H1 (cell line): ENCODE measurements around the gene PDE1C. TPM values are rescaled to one million over a fixed set of nuclear protein-coding genes. Genes with fewer than 3 reads are reported as not detected.

Experiments used
- CTCF ChIA-PET: fragments of 300-600 bp; sonication (Branson Sonifier 250); formaldehyde crosslinking; loops from one replicate; lab custom pipeline; 2021; ENCODE audit not compliant: partially characterized antibody; lab: Charles Lee
- POLR2A ChIA-PET: fragments of 300-600 bp; sonication (Branson Sonifier 250); formaldehyde crosslinking; loops from one replicate; lab custom pipeline; 2021; ENCODE audit warnings: inconsistent platforms; ENCODE audit not compliant: partially characterized antibody; lab: Charles Lee
- DNase-seq, 2 experiments: peaks; one replicate each; pipeline versions ENCODE4 v3.0.0 to v3.0.0-alpha.2; 2010 to 2022; ENCODE audit warnings: low spot score in 2 of 2, low read depth in 1 of 2, mixed read lengths in 1 of 2
- FAIRE-seq: peaks from 2 replicates; lab custom pipeline; 2011; peaks lifted over from hg19 to GRCh38; lab: Jason Lieb, UNC
- H2AFZ ChIP-seq: 2 replicates; pipeline ENCODE4 v1.8.1; 2012; ENCODE audit warnings: low read length, inconsistent platforms
- H2AK5ac ChIP-seq: 2 replicates; pipeline ENCODE4 v1.6.1; 2013; ENCODE audit warnings: low read depth, low read length
- H2BK120ac ChIP-seq: replicated peaks from 2 replicates; pipeline ENCODE3; 2013; ENCODE audit warnings: low read depth, low read length, inconsistent platforms
- H2BK12ac ChIP-seq: 2 replicates; pipeline ENCODE4 v1.6.1; 2013; ENCODE audit warnings: low read depth, low read length
- H2BK15ac ChIP-seq: 2 replicates; pipeline ENCODE4 v1.6.1; 2013; ENCODE audit warnings: low read length
- H2BK20ac ChIP-seq: 2 replicates; pipeline ENCODE4 v1.6.1; 2013; ENCODE audit warnings: low read length
- H2BK5ac ChIP-seq: 2 replicates; pipeline ENCODE4 v1.6.1; 2013; ENCODE audit warnings: low read depth, low read length
- H3K14ac ChIP-seq: 2 replicates; pipeline ENCODE4 v1.6.1; 2013; ENCODE audit warnings: inconsistent platforms; ENCODE audit not compliant: insufficient read length
- H3K18ac ChIP-seq: 2 replicates; pipeline ENCODE4 v1.6.1; 2013; ENCODE audit warnings: low read length; ENCODE audit errors: extremely low read depth
- H3K23ac ChIP-seq: 2 replicates; pipeline ENCODE4 v1.6.1; 2013; ENCODE audit warnings: inconsistent platforms; ENCODE audit not compliant: insufficient read length
- H3K23me2 ChIP-seq: 2 replicates; pipeline ENCODE4 v1.6.1; 2013; ENCODE audit warnings: low read depth, low read length
- H3K27ac ChIP-seq: 2 replicates; pipeline ENCODE4 v1.6.1; 2011; ENCODE audit warnings: low read depth, low read length, inconsistent platforms
- H3K27me3 ChIP-seq, 4 experiments: replicated peaks in 1 of 4; 1 replicate in 1 of 4; 2 replicates in 3 of 4; pipeline versions ENCODE4 v1.6.1 to v1.8.1; 2011 to 2013; ENCODE audit warnings: low read length in 3 of 4, mild to moderate bottlenecking in 3 of 4, inconsistent platforms in 2 of 4, mixed read lengths in 2 of 4, moderate library complexity in 1 of 4; ENCODE audit not compliant: control insufficient read depth in 3 of 4, insufficient read depth in 3 of 4; ENCODE audit errors: extremely low read depth in 1 of 4
- H3K36me3 ChIP-seq, 4 experiments: 2 replicates each; pipeline versions ENCODE4 v1.6.1 to v1.8.1; 2011 to 2013; ENCODE audit warnings: mild to moderate bottlenecking in 4 of 4, low read length in 3 of 4, moderate library complexity in 2 of 4, control low read depth in 1 of 4, inconsistent platforms in 1 of 4; ENCODE audit not compliant: insufficient read depth in 4 of 4, control insufficient read depth in 2 of 4
- H3K4ac ChIP-seq: replicated peaks from 2 replicates; pipeline ENCODE3; 2013; ENCODE audit warnings: low read length, low read depth, mixed read lengths, inconsistent platforms; ENCODE audit not compliant: insufficient read length
- H3K4me1 ChIP-seq, 4 experiments: replicated peaks in 1 of 4; 1 replicate in 1 of 4; 2 replicates in 3 of 4; pipeline versions ENCODE4 v1.6.1 to v1.8.1; 2011 to 2013; ENCODE audit warnings: low read length in 3 of 4, inconsistent platforms in 2 of 4, mixed read lengths in 1 of 4; ENCODE audit not compliant: insufficient read depth in 4 of 4, control insufficient read depth in 3 of 4
- H3K4me2 ChIP-seq, 2 experiments: 2 replicates each; pipeline versions ENCODE4 v1.6.1 to v1.8.1; 2011 to 2013; ENCODE audit warnings: low read depth in 2 of 2, low read length in 2 of 2, control low read depth in 1 of 2, inconsistent platforms in 1 of 2, mild to moderate bottlenecking in 1 of 2; ENCODE audit not compliant: insufficient read depth in 1 of 2
- H3K4me3 ChIP-seq, 4 experiments: fragments of 200-600, 300-600 bp in 1 of 4; sonication (generic), shearing (Covaris generic), sonication (Bioruptor Twin) in 1 of 4; 2 replicates each; pipeline versions ENCODE4 v1.5.1 to v1.8.1; 2011 to 2016; ENCODE audit warnings: low read length in 4 of 4, low read depth in 3 of 4, control low read depth in 2 of 4, inconsistent platforms in 2 of 4, mild to moderate bottlenecking in 2 of 4, mixed read lengths in 1 of 4, moderate library complexity in 1 of 4; ENCODE audit not compliant: insufficient read depth in 2 of 4; ENCODE audit errors: extremely low read depth in 1 of 4
- H3K56ac ChIP-seq: replicated peaks from 2 replicates; pipeline ENCODE3; 2013; ENCODE audit warnings: low read depth, mild to moderate bottlenecking, mixed read lengths, low read length, inconsistent platforms; ENCODE audit not compliant: insufficient read length
- H3K79me1 ChIP-seq: 2 replicates; pipeline ENCODE4 v1.6.1; 2013; ENCODE audit warnings: low read depth, low read length, control low read depth
- H3K79me2 ChIP-seq, 2 experiments: 2 replicates each; pipeline versions ENCODE4 v1.6.1 to v1.8.1; 2012 to 2013; ENCODE audit warnings: low read length in 2 of 2, mild to moderate bottlenecking in 2 of 2, inconsistent platforms in 1 of 2; ENCODE audit not compliant: insufficient read depth in 2 of 2, control insufficient read depth in 1 of 2
- H3K9ac ChIP-seq, 4 experiments: replicated peaks in 1 of 4; 1 replicate in 1 of 4; 2 replicates in 3 of 4; pipeline versions ENCODE4 v1.6.1 to v1.8.1; 2011 to 2013; ENCODE audit warnings: low read depth in 3 of 4, low read length in 3 of 4, control low read depth in 2 of 4, mild to moderate bottlenecking in 2 of 4, moderate library complexity in 2 of 4, inconsistent platforms in 1 of 4; ENCODE audit errors: extremely low read depth in 1 of 4
- H3K9me3 ChIP-seq, 2 experiments: 2 replicates each; pipeline versions ENCODE4 v1.6.1 to v1.8.1; 2012 to 2013; ENCODE audit warnings: mild to moderate bottlenecking in 2 of 2, moderate library complexity in 2 of 2, control low read depth in 1 of 2, inconsistent platforms in 1 of 2, low read depth in 1 of 2, low read length in 1 of 2, mixed read lengths in 1 of 2; ENCODE audit not compliant: insufficient read depth in 2 of 2
- H4K20me1 ChIP-seq, 2 experiments: replicated peaks in 1 of 2; 2 replicates each; pipeline versions ENCODE3 to v1.8.1; 2011 to 2013; ENCODE audit warnings: inconsistent platforms in 2 of 2, low read length in 2 of 2, mild to moderate bottlenecking in 1 of 2; ENCODE audit not compliant: insufficient read depth in 2 of 2, control insufficient read depth in 1 of 2
- H4K5ac ChIP-seq: 2 replicates; pipeline ENCODE4 v1.6.1; 2013; ENCODE audit warnings: low read length, low read depth, mixed read lengths, inconsistent platforms; ENCODE audit not compliant: insufficient read length
- H4K8ac ChIP-seq: 2 replicates; pipeline ENCODE4 v1.8.0; 2013; ENCODE audit warnings: mild to moderate bottlenecking, moderate library complexity, low read length, inconsistent platforms; ENCODE audit not compliant: insufficient read depth; ENCODE audit errors: extremely low read depth
- H4K91ac ChIP-seq: replicated peaks from 2 replicates; pipeline ENCODE3; 2013; ENCODE audit warnings: low read length, mixed read lengths, inconsistent platforms; ENCODE audit not compliant: insufficient read length
- CBX5 ChIP-seq: fragments of 300-800, 300-1000 bp; sonication (generic); IDR thresholded peaks from 2 replicates; pipeline ENCODE4 v1.7.1; 2016; ENCODE audit warnings: antibody characterized with exemption, low read length, low read depth
- EZH2 ChIP-seq: fragments of 200-600 bp; sonication (generic); IDR thresholded peaks from 2 replicates; pipeline ENCODE4 v1.7.1; 2012; ENCODE audit warnings: low read depth, mild to moderate bottlenecking, moderate library complexity, low read length, inconsistent platforms; ENCODE audit not compliant: severe bottlenecking
- GTF2F1 ChIP-seq: IDR thresholded peaks from 2 replicates; pipeline ENCODE4 v1.6.1; 2012; ENCODE audit warnings: low read depth, low read length, improper control_type of control experiment, borderline replicate concordance
- HDAC6 ChIP-seq: IDR thresholded peaks from one replicate; pipeline ENCODE4 v1.7.1; 2012; ENCODE audit warnings: low read depth, mild to moderate bottlenecking, inconsistent platforms, low read length, moderate library complexity
- POLR2AphosphoS5 ChIP-seq: IDR thresholded peaks from 2 replicates; pipeline ENCODE4 v1.6.1; 2011; ENCODE audit warnings: low read depth, low read length
- RBBP5 ChIP-seq: IDR thresholded peaks from 2 replicates; pipeline ENCODE4 v1.7.1; 2012; ENCODE audit warnings: low read depth, mild to moderate bottlenecking, inconsistent platforms, low read length, moderate library complexity, borderline replicate concordance
- RFX5 ChIP-seq: IDR thresholded peaks from 2 replicates; pipeline ENCODE4 v1.6.1; 2011; ENCODE audit warnings: low read depth, low read length, improper control_type of control experiment, borderline replicate concordance
- RXRA ChIP-seq: IDR thresholded peaks from 2 replicates; pipeline ENCODE4 v1.6.1; 2011; ENCODE audit warnings: low read depth, mild to moderate bottlenecking, low read length, moderate library complexity; ENCODE audit not compliant: insufficient read depth
- SAP30 ChIP-seq: fragments of 300-600 bp; sonication (generic); IDR thresholded peaks from 2 replicates; pipeline ENCODE4 v1.7.1; 2012; ENCODE audit warnings: low read length, moderate library complexity, mild to moderate bottlenecking, inconsistent platforms; ENCODE audit not compliant: insufficient read depth, insufficient replicate concordance
- SIRT6 ChIP-seq: IDR thresholded peaks from one replicate; pipeline ENCODE4 v1.7.1; 2012; ENCODE audit warnings: low read length, inconsistent platforms
- SP4 ChIP-seq: IDR thresholded peaks from 2 replicates; pipeline ENCODE4 v1.6.1; 2012; ENCODE audit warnings: low read length, inconsistent platforms
- TAF7 ChIP-seq: optimal IDR thresholded peaks from 2 replicates; pipeline ENCODE3; 2011; ENCODE audit warnings: low read depth, mild to moderate bottlenecking, inconsistent platforms, low read length, moderate library complexity, borderline replicate concordance
- TEAD4 ChIP-seq: IDR thresholded peaks from 2 replicates; pipeline ENCODE4 v1.6.1; 2012; ENCODE audit warnings: low read depth, low read length, inconsistent platforms, mixed read lengths
- WGBS, 2 experiments: shearing (Covaris generic) in 1 of 2; methylation state at CpG; one replicate each; pipeline versions ENCODE4 v1.1.6 to v1.1.7; 2013 to 2015; ENCODE audit warnings: low lambda C conversion rate in 2 of 2, mixed read lengths in 2 of 2, inconsistent platforms in 1 of 2, low coverage in 1 of 2, missing lambda C conversion rate in 1 of 2; ENCODE audit not compliant: insufficient replicate concordance in 2 of 2, insufficient coverage in 1 of 2, insufficient read length in 1 of 2; ENCODE audit errors: extremely low coverage in 1 of 2, missing lambda C conversion rate in 1 of 2; 5-methylcytosine and 5-hydroxymethylcytosine counted together
- polyA plus RNA-seq, 7 experiments: library from polyadenylated mRNA; depleted of rRNA in 3 of 7; stranded (reverse) in 5 of 7; unstranded in 2 of 7; fragments of >200 nt in 5 of 7; fragments of 200-250 nt in 2 of 7; gene quantifications; 1 replicate in 5 of 7; 2 replicates in 1 of 7; 4 replicates in 1 of 7; pipeline versions ENCODE4 v1.2.1 to v1.2.3, GENCODE V29; 2011 to 2013; ENCODE audit warnings: missing spikeins in 2 of 7, mixed read lengths in 2 of 7
- total RNA-seq: library from RNA; stranded (reverse); fragmentation: NEBNext Ultra II Directional; extraction: Animal tissue kit (Norgen Biotek cat#: 25700); gene quantifications from 2 replicates; pipeline ENCODE4 v1.2.1, GENCODE V29; 2021

Gene PDE1C
- total and polyA plus RNA-seq, 2 of the 8 experiments (the other 6 are each of a cell fraction or from before 2014, with no cell fraction given): 0.11 to 1.1 TPM

DNA sequence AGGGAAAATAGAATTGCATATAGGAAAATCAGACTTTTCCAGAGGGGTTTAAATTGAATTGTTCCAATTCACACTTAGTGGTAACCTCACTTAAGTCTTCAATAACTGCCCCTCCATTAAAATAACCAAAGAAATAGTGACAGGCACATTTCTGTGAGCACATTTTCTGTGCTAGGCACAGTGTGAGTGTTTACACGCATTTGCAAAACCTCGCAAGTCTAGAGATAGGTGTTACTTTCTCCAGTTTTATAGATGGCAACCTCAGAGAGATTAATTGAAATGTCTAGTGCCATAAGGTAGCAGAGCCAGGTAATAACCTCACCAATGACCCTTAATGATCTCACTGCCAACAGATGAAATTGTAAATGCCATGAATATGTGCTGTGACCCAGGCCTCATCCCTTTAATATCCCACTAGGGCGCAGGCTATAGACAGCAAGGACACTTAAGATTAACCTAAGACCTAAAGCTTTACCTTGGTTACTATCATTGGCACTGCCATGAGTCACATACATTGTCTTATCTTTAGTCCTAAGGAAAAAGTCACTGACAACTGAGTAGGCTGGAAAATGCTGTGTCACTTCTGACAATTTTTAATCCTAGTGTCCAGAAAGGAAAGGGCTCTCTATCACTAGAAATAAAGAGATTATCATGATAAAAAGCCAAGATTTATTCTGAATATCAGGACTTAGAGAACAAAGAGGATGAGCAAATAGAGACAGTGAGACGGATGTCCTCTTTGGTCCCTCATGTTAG is 195.4 kb downstream of the PDE1C start:
- H2AFZ ChIP-seq: 0 out of 2 replicates have a peak overlapping the region, but pooled peaks have one; percentile 29
- TF ChIP-seq EZH2 (no peak), SAP30 (no peak), POLR2AphosphoS5 (no peak), TEAD4 (no peak), SIRT6 (no peak), RXRA (no peak), RFX5 (no peak), GTF2F1 (no peak), TAF7 (no peak), CBX5 (no peak), RBBP5 (no peak), SP4 (no peak), HDAC6 (no peak)

More for the DNA sequence above, 195.4 kb downstream of the PDE1C start:
- Histone ChIP-seq H4K5ac (no peak overlapping the region), H4K91ac (no peak overlapping the region), H2BK12ac (no peak overlapping the region), H3K79me2 (no peaks in the 10 kb centered on the region), H3K9me3 (no peaks in the 10 kb centered on the region), H3K36me3 (no peaks in the 10 kb centered on the region; a peak in 1 of 8 replicates), H3K23ac (no peak overlapping the region), H3K27me3 (peaks cover 0 to 2% (median 0%) of the 10 kb centered on the region in 4 experiments; a peak in 1 of 7 replicates), H3K9ac (no peak overlapping the region), H3K4ac (no peak overlapping the region), H4K20me1 (peaks cover 0 to 2% of the 10 kb centered on the region in 2 experiments), H3K18ac (no peak overlapping the region), H3K4me2 (no peak overlapping the region), H2BK20ac (no peak overlapping the region), H3K23me2 (no peaks in the 10 kb centered on the region), H3K27ac (no peak overlapping the region), H3K4me3 (no peak overlapping the region), H4K8ac (no peak overlapping the region), H3K4me1 (no peaks in the 10 kb centered on the region), H2AK5ac (no peak overlapping the region), H2BK15ac (no peak overlapping the region), H2BK120ac (no peak overlapping the region), H3K14ac (no peak overlapping the region), H2BK5ac (no peak overlapping the region), H3K79me1 (no peaks in the 10 kb centered on the region), H3K56ac (no peak overlapping the region)
- ChIA-PET CTCF (no interaction called here), POLR2A (no interaction called here)
- no peak for FAIRE-seq
- 92% methylated on average over 4 of the region's 4 CpGs; no CpG with 5 or more reads in 1 of the 2 experiments for whole genome bisulfite sequencing, 2 experiments
- no peak for DNase-seq
